Ecto neural progenitor cell (in vitro differentiated cells): Measurements from ENCODE around the gene HAS3.

Experiments
- DNase-seq: peaks from one replicate; pipeline ENCODE4 v3.0.0-alpha.2; 2018; ENCODE audit warnings: low spot score

The HAS3 gene

DNA sequence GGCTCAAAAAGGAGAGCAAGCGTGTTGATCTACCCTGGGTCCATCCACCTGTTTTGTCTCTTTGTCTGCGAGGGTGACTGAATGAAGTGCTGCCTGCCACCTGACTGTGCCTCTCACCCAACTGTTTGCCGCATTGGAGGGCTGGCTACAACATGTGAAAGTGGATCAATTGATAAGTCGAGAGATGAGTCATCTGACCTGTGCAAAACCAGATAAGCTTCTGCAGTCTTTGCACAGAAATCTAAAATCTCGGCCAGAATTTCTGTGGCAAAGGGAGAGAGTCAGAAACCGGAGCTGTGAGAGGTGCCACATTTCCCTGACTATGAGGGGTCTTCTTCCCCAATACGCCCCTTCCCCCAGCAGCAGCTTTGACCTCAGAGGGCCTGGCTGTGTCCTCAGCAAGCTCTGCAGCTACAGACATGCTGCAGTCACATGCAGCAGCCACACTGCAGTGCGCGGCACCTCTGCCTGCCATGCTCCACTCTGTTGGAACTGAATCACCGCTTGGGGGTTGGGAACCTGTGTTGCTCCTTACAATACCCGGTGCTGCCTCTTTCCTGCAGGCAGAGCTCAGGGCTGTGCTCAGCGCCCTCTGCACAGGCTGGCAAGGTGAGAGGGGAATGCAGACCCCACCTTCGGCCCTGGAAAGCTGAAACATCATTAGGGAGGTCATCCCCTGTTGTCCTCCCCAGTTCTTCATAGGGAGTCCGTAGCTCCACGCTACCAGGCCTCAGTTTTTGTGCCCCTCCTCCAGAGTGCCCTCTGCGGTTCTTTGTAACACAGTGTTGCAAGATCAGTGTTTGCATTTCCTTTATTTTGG is 16.2 kb upstream of the HAS3 start:
- peak; percentile 62 for DNase-seq

DNA sequence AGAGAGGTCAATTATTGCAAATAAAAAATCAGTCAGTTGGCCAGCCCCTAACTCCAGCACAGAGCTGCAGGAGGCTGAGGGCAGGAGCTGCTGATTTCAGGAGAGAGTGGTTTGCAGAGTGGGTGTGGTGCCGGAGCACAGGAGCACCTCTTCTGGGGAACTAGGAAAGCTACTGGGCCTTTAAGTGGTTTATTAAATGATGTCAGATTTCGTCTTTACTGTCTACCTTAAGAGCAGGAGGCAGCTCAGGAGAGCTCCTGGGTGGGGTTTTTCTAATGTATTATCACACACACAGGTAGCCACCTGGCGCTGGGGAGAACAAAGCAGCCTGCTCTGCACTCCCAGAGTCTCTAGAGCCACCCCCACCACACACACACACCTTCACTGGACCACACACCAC is 11.5 kb upstream of the HAS3 start:
- DNase-seq: no peak

DNA sequence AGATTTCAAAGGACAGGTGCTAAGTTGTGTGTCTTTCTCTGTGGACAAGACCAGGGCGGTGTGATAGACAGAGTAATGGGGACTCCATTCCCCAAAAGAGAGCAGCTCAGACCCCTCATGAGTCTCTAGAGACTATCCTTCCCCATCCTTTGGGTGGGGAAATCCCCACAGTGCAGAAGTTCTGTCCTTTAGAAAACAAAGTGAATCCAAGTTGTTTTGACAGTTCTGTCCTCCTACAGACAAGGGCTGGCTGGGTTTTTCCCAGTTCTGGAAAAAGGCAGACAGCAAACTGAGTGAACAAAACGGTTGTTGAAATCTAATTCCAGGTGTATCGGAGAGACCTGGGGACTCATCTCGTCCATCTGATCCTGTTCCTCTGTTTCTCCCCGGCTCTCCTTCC is 11.0 kb upstream of the HAS3 start:
- no peak for DNase-seq

DNA sequence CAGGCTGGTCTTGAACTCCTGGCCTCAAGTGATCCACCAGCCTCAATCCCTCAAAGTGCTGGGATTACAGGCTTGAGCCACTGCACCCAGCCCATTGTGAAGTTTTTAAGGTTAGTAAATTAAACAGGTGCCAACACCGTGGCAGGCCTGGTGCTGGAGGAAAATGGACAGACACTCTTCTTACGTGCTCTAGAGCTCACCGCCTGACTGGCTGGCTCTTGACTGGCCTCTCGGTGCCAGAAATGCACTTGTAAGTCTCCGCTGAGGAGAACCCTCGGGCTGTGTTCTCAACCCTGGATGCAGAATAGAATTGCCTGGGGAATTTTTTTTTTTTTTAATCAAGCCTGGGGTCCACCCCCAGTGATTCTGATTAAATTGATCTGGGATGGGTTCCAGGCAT is 10.3 kb upstream of the HAS3 start:
- no peak for DNase-seq

DNA sequence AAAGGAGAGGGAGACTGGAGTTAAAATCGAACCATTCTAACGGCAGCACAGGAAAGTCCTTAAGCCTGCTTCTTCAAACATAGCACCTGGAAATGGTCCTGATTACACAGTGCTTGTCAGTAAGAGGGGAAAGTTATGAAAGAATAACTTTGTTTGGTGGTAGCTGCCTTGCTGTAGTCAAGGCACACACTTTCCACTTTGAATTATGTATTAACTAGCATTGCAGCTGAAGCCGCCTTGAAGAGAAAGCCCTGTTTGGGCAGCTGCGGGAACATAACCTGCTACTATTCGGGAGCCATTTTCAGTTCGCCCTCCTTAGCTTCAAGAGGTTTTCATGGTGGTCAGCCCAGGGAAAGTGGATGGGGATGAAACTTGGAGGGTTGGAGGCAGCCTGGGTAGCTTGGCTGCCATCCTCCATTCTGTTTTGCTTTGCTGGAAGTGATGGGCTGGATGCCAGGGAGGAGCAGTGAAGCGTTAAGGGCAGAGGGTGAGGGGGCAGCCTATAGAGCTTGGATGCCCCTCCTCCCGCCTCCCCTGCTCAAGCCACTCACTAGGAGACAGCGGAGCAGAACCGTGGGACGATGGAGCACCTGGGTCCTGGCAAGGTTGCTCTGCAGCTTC is 5.3 kb upstream of the HAS3 start:
- DNase-seq: no peak

DNA sequence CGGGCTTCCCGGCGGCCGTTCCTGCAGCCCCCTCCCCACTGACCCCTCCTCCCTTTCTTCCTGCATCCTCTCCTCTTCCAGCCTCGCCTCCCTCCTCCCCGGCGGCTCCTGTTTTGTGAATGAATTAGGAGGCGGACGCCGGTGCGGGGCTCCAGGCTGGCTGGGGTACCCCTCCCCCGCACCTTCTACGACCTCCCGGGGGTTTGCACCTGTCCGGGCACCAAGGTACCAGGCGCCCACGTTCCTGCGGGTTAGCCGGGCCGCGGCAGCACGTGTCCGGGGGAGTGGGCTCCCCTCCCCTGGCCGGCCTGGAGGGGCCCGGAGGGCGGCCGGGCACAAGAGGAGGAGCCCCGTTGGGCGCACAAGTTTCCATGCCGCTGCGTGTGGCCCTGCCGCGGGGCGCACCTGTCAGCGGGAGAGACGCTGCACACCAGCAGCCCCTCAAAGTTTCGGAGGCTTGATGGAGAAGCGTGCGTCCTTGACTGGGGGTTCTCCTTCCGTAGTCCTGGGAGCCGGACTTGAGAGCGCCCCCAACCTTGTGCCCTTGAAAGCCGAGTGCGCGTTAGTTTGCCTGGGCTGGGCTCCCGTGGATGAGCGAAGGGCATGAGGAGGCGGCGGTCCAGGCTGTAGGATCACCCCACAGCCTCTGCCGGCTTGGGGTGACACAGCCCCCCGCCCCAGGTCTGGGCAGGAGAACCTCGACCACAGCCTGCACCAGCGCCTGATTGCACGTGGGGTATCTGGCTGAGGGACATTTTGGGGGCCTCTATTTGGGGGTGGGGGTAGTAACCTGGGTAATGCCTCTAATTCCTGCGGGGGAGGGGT is 1.2 kb downstream of the HAS3 start:
- DNase-seq: peak; percentile 72

DNA sequence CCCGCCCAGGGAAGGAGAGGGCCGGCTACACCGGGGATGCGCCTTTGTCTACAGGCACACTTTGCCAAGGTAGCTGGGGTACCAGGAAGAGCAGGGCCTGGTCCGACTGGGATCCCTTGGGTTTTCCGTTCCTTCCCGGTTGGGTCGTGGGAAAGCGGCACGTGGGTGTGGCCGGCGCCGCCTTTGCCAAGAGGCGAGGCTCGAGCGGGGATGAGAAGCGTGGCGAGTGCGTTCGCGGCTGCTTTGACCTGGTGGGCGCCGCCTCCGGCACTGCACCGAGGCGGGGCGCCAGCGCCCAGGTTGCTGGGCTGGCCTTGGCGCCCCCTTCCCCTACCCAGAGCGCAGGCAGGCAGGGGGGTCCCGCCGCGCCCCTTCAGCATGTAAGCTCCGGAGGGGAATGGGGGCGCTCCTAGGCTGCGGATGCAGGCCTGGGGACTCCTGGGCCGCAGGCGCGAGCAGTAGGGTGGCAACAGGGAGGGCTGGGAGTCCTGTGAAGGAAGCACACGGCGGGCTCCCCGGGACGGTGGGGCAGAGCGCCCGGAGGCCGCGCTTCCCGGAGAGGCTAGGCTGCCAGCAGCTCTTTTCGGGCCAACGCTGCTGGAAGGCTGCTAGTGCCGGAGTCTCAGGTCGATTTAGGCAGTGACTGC is 2.0 kb downstream of the HAS3 start:
- DNase-seq: peak; percentile 76

DNA sequence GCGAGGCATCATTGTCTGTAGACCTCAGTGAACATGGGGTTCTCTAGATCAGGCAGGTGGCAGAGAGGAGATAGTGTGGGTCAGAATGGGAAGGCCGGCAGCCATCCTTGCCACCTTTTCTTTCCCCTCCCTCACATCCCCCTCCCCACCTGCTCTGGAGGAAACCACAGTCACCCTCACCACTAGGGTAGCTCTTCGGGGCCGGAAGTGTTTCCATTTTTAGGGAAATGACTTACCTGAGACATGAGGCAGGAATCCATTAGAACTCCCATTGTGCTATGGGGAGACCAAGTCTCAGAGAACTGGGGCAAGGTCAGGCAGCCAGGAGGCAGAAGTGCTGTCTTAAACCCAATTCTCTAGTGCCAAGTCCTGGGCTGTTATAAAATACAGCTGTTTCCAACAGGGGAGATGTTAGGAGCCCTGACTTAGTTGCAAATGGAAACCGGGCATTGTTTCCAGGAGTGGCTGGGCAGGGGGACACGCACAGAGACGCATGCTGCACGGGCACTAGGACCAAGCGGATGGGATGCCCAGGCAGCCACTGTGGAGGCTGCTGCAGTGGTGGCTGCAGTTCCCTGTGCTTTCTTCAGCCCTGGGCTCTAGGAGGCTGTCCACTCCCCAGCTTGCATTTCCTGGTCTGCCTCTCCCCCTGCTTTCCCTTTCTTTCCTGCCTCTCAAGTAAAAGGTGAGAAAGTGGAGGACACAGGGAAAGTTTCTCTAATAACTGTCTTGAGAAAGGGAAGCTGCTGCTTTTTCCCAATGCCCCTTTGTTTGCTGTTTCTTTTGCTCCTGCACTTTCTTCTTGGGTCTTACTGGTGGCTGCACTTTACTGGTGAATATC is 2.8 kb downstream of the HAS3 start:
- peak; percentile 58 for DNase-seq

DNA sequence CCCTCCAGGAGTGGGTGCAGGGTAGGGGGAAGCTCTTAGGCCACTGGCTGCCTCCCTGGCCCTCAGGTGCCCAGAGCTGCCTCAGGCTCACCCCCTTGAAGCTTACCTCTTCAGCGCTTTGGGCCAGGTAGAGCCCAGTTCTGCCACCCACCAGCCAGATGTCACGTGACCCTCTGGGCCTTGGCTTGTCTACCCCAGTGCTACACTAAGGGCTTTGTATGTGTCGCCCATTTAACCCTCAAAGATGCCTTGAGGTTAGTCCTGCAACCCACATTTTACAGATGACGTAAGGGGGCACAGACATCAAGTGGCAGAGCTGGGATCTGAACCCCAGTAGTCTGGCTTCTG is 3.4 kb downstream of the HAS3 start:
- no peak for DNase-seq

DNA sequence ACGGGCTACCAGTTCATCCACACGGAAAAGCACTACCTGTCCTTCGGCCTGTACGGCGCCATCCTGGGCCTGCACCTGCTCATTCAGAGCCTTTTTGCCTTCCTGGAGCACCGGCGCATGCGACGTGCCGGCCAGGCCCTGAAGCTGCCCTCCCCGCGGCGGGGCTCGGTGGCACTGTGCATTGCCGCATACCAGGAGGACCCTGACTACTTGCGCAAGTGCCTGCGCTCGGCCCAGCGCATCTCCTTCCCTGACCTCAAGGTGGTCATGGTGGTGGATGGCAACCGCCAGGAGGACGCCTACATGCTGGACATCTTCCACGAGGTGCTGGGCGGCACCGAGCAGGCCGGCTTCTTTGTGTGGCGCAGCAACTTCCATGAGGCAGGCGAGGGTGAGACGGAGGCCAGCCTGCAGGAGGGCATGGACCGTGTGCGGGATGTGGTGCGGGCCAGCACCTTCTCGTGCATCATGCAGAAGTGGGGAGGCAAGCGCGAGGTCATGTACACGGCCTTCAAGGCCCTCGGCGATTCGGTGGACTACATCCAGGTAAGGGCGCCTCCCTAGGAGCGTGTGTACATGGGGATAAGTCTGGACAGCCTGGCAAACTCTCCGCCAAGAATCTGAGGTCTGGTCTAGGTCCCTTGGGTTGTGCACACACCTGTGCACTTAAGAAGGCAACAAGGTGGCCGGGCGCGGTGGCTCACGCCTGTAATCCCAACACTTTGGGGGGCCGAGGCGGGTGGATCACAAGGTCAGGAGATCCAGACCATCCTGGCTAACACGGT is 4.2 kb downstream of the HAS3 start:
- DNase-seq: no peak

DNA sequence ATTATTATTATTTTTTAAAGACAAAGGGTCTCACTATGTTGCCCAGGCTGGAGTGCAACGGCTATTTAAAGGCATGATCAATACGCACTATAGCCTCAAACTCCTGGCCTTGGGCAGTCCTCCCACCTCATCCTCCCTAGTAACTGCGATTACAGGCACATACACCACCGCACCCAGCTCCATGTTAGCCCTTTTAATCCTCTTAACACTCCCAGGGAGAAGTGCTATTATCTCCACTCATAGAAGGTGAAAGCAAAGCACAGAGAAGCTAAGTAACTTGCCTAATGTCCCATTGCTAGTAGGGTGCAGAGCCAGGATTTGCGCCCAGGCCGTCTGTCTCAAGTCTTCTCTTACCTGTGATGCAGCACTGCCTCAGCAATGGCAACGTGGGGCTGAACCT is 5.0 kb downstream of the HAS3 start:
- no peak for DNase-seq

DNA sequence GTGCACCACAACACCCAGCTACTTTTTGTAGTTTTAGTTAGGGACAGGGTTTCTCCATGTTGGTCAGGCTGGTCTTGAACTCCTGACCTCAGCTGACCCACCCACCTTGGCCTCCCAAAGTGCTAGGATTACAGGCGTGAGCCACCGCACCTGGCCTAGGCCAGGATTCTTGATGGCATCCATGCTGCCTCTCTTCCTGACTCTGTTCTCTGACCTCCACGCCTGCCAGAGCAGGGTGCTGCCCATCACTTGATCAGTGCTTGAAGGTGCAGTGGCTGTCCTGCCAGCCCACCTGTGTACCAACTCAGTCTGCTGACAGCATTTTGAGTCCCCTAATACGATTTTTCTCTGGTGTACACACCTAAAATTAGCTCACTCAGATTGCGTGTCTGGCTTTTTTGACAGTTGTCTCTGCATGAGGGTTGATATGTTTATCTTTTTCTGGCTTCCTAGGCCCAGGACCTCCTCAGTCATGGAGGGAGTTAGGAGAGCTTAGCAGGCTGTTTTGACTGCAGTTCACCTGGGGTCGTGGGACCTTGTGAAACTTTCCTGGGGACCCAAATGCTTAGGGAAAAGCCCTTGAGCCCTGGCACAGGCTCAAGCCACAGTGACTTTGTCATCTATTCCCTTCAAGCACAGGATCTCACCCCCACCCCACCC is 5.9 kb downstream of the HAS3 start:
- no peak for DNase-seq

DNA sequence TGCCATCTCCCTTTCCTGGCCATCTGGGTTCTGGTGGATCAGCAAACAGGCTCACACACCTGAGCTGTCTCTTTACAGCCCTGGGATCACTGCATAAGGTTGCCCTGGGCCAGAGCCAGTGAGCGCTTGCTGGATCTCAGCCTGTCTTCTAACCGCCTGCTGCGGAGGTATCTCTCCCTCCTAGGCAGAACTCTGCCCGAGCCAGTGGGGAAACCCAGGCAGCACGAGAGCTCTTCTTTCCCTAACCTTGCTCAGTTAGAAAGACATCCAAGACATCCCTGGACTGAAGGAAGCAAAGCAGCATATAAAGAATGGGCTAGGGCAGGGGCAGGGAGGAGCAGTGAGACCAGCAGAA is 6.4 kb downstream of the HAS3 start:
- no peak for DNase-seq

DNA sequence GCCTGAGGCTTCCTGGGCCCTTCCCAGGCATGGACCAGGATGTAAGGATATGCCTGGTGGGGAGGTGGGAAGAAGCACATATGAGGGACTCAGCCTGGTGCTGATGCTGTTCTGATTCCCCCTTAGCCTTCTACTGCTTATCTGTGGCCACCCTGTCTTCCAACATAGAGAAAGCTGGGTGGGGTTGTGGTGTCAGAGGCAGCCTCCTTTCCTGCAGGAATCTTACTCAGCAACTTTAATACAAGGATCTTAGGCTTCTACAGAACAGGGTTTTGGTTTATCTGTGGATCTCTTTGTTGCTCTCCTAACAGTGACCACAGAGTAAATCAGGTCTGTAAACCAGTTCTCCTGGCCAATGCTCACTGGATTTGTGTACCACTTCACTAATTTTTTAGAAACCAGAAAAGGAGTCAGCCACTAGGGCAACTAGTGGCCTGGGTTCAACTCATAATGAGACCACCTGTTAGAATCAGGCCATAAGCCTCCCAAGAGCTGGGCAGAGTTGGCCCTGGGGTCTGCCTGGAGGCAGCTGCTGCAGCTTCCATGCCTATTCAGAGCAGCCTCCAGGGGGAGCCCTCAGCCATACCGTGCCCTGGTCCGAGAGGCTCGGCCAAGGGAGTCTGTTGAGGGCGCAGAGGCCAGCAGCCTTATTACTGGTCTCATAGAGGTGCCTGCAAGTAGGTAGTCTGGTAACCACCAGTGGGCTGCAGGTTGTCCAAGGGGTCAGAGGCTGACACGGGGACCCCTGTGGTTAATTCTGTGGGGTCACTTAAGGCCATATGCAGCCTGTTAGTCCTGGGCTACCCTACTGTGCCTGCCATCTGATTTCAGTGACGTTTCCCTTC is 7.1 kb downstream of the HAS3 start:
- peak; percentile 83 for DNase-seq

DNA sequence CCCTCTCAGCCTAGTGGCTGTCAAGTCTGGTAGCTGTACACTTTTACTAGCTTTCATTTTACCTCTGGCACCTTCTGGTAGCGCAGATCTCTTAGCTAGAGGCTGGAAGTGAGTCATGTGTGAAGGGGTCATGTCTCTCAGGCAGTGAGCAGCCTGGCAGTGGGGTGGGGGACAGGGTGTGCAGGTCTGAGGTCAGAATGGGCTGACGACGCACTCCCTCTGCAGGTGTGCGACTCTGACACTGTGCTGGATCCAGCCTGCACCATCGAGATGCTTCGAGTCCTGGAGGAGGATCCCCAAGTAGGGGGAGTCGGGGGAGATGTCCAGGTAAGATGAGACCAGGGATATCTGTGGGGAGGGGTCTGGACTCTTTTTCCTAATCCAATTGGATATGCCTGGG is 7.8 kb downstream of the HAS3 start:
- no peak for DNase-seq

DNA sequence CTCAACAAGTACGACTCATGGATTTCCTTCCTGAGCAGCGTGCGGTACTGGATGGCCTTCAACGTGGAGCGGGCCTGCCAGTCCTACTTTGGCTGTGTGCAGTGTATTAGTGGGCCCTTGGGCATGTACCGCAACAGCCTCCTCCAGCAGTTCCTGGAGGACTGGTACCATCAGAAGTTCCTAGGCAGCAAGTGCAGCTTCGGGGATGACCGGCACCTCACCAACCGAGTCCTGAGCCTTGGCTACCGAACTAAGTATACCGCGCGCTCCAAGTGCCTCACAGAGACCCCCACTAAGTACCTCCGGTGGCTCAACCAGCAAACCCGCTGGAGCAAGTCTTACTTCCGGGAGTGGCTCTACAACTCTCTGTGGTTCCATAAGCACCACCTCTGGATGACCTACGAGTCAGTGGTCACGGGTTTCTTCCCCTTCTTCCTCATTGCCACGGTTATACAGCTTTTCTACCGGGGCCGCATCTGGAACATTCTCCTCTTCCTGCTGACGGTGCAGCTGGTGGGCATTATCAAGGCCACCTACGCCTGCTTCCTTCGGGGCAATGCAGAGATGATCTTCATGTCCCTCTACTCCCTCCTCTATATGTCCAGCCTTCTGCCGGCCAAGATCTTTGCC is 9.0 kb downstream of the HAS3 start:
- DNase-seq: no peak

DNA sequence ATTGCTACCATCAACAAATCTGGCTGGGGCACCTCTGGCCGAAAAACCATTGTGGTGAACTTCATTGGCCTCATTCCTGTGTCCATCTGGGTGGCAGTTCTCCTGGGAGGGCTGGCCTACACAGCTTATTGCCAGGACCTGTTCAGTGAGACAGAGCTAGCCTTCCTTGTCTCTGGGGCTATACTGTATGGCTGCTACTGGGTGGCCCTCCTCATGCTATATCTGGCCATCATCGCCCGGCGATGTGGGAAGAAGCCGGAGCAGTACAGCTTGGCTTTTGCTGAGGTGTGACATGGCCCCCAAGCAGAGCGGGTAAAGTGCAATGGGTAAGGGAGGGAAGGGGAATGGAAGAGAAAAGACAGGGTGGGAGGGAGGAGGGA is 9.5 kb downstream of the HAS3 start:
- DNase-seq: no peak

DNA sequence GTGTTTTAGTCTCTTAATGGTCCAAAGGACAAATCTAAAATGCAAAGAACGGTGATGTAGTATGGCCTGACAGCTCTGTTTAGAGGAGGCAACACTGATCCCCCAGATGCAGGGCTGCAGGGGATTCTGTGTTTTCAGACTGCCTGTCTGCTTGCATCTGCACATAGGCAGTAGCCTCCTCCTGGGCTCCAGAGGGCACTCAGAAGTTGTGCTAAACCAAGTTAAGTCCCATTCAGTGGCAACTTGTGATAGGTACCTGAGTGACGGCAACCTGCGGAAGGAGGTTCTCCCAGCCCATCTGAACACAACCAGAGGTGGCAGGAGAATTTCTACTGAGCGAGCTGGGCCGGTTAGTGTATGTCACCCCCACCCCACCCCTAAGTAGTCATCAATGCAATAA is 9.9 kb downstream of the HAS3 start:
- DNase-seq: no peak

DNA sequence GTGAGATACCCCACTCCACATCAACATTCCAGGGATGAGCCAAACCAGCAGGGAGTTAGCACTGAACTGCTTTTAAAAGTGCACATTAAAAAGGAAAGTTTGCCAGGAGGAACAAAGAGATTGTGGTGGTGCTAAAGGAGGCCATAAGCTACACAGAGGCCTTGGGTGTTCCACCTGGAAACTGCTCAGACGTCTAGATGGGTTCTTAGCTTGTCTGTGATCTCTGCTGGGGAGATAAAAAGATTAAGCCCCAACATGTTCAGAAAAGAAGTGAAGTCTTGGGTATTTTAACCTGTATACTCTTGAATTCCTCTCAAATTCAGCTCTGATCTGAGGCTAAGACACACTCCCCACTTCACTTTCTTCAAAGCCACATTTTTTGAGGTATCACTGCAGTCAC is 10.4 kb downstream of the HAS3 start:
- no peak for DNase-seq
